Transverse colon (tissue), 4 donors: Measurements from ENCODE around the gene PTGES3L. TPM values are rescaled to one million over a fixed set of nuclear protein-coding genes. Genes with fewer than 3 reads are reported as not detected.

Source experiments
- DNase-seq: peaks from one replicate; pipeline ENCODE4 v3.0.0-alpha.2; 2019
- H3K27ac ChIP-seq, 4 donors: fragments of 200-600 bp; sonication (generic); 2 replicates each; pipeline ENCODE4 v1.5.1; 2016 to 2018; ENCODE audit warnings: inconsistent platforms in 4 of 4
- H3K27me3 ChIP-seq: fragments of 200-600 bp; sonication (generic); 2 replicates; pipeline ENCODE4 v1.5.1; 2017; ENCODE audit warnings: inconsistent platforms
- H3K36me3 ChIP-seq, 4 donors: fragments of 200-600 bp; sonication (generic); 2 replicates each; pipeline ENCODE4 v1.5.1; 2017 to 2019; ENCODE audit warnings: inconsistent platforms in 4 of 4
- H3K4me1 ChIP-seq, 4 donors: fragments of 200-600 bp; sonication (generic); 2 replicates each; pipeline ENCODE4 v1.5.1; 2017 to 2020; ENCODE audit warnings: inconsistent platforms in 4 of 4
- H3K4me3 ChIP-seq, 4 donors: fragments of 200-600 bp; sonication (generic); 1 replicate in 1 of 4; 2 replicates in 3 of 4; pipeline versions ENCODE4 v1.5.1 to v1.6.1; 2017 to 2019; ENCODE audit warnings: inconsistent platforms in 4 of 4
- H3K9me3 ChIP-seq, 2 donors: fragments of 200-600 bp; sonication (generic); 2 replicates each; pipeline ENCODE4 v1.5.1; 2017 to 2019; ENCODE audit warnings: inconsistent platforms in 2 of 2
- EP300 ChIP-seq: sonication (generic); formaldehyde crosslinking; IDR thresholded peaks from one replicate; pipeline ENCODE4 v1.6.1; 2017; ENCODE audit warnings: antibody characterized with exemption, low read depth
- POLR2A ChIP-seq: fragments of 450-650 bp; IDR thresholded peaks from one replicate; pipeline ENCODE4 v1.6.1; 2016; ENCODE audit warnings: antibody characterized with exemption, mild to moderate bottlenecking, moderate library complexity
- POLR2AphosphoS5 ChIP-seq, 3 donors: sonication (generic); formaldehyde crosslinking; IDR thresholded peaks; one replicate each; pipeline ENCODE4 v1.6.1; 2016; ENCODE audit warnings: antibody characterized with exemption in 3 of 3
- WGBS, 2 donors: methylation state at CpG; one replicate each; pipeline ENCODE4 v1.1.5; 2018; ENCODE audit warnings: low coverage in 1 of 2; 5-methylcytosine and 5-hydroxymethylcytosine counted together
- in situ Hi-C, 4 donors: fragments of 200-750 bp; cut with MboI; loops; one replicate each; pipeline versions ENCODE4 v1.15.0 to v1.15.1; 2017; ENCODE audit warnings: low sequenced_read_pairs in 3 of 4, low pct_ligation_motif_present in 1 of 4, low pct_unique_long_range_greater_than_20kb in 1 of 4
- intact Hi-C: fragments of 100-400 bp; cut with DNase I; formaldehyde crosslinking; loops from one replicate; pipeline ENCODE4 v1.15.1; 2023; ENCODE audit warnings: low total_unique reads
- total RNA-seq, 4 donors: library from RNA; depleted of rRNA; stranded (reverse); fragments of >200 nt; gene quantifications; one replicate each; pipeline ENCODE4 v1.1.0, GENCODE V29; 2016
- TF ChIP-seq, protein P1 (sequence below), 5 experiments: fragments of 200-600 bp in 3 of 5; fragments of 450-650 bp in 2 of 5; sonication (generic) in 3 of 5; IDR thresholded peaks; 1 replicate in 2 of 5; 2 replicates in 3 of 5; pipeline ENCODE4 v1.5.1; 2016 to 2017; ENCODE audit warnings: antibody characterized with exemption in 5 of 5, inconsistent platforms in 3 of 5, mild to moderate bottlenecking in 2 of 5, moderate library complexity in 1 of 5

The PTGES3L gene
- total RNA-seq, 4 donors from 2014 or later = 3.4 to 8.3 (median 5.1) TPM; not detected in 1

DNA sequence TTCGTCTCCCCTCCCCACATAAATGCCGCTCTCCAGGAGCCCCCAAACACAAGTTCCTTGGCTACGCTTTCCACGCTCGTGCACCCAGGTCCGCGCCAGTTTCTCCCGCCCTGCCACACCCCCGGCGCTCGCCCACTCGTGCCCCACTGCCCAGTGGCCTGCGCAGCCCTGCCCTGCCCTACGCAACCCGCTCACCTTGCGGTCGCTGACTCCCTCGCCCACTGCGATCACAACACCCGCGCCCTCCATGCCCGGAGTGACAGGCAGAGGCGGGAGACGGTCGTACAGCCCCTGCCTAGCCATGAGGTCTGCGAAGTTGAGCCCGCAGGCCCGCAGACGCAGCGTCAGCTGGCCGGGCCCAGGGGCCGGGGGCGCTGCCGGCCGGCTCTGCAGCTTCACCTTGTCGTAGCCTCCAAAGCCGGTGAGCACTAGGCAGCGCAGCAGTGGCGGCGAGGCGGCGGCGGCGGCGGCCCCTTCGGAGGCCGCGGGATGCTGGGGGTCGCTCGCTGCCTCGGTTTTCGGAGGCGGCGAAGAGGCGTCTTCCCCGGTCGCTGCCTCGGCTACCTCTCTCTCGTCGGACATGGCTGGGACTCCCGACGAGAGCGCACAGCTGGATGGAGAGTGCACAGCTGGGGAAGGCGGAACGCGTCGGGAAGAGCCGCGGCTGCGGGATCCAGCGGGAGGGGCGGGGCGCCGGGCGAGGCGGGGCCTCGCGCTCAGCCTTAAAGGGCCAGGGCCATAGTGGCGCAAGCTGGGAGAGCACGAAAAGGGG, 42.0 kb upstream of the PTGES3L start, which contains the start of gene VAT1:
Gene VAT1, minus strand, starts transcription at position 645 of the 772 bp plus-strand sequence. Its CDS starts 63 bp downstream, at position 582.
- intact Hi-C loops = no loop called here
- H3K4me3 ChIP-seq = peak within 1 kb of the TSS; percentile 43 to 96 (median 86)
- no peaks in the 10 kb centered on the region for H3K9me3 ChIP-seq
- DNase-seq = peak; percentile 87
- H3K4me1 ChIP-seq = peaks cover 6 to 46% (median 31%) of the 10 kb centered on the region in 4 donors
- whole genome bisulfite sequencing, 2 donors = 1% methylated on average over 48 of the region's 80 CpGs; no CpG with 5 or more reads in 1 of the 2 donors
- peaks cover 3% of the 10 kb centered on the region for H3K27me3 ChIP-seq
- H3K27ac ChIP-seq = peak within 1 kb of the TSS; percentile 85 to 91 (median 90)
- TF ChIP-seq POLR2AphosphoS5 (IDR thresholded peaks at IDR 0.05) (peak; percentile 77 to 86 (median 80)), POLR2A (peak; percentile 55), EP300 (no peak)
- TF ChIP-seq, protein P1, sequence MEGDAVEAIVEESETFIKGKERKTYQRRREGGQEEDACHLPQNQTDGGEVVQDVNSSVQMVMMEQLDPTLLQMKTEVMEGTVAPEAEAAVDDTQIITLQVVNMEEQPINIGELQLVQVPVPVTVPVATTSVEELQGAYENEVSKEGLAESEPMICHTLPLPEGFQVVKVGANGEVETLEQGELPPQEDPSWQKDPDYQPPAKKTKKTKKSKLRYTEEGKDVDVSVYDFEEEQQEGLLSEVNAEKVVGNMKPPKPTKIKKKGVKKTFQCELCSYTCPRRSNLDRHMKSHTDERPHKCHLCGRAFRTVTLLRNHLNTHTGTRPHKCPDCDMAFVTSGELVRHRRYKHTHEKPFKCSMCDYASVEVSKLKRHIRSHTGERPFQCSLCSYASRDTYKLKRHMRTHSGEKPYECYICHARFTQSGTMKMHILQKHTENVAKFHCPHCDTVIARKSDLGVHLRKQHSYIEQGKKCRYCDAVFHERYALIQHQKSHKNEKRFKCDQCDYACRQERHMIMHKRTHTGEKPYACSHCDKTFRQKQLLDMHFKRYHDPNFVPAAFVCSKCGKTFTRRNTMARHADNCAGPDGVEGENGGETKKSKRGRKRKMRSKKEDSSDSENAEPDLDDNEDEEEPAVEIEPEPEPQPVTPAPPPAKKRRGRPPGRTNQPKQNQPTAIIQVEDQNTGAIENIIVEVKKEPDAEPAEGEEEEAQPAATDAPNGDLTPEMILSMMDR (IDR thresholded peaks at IDR 0.05) = peak in 2 of 5 experiments; percentile 19 to 20
- H3K36me3 ChIP-seq = no peaks in the 10 kb centered on the region
- in situ Hi-C loops = loop anchor here in 1 of 4 donors (25.0 kb wide), 1 partner anchor 315 kb away; no protein-coding TSS in a partner anchor

DNA sequence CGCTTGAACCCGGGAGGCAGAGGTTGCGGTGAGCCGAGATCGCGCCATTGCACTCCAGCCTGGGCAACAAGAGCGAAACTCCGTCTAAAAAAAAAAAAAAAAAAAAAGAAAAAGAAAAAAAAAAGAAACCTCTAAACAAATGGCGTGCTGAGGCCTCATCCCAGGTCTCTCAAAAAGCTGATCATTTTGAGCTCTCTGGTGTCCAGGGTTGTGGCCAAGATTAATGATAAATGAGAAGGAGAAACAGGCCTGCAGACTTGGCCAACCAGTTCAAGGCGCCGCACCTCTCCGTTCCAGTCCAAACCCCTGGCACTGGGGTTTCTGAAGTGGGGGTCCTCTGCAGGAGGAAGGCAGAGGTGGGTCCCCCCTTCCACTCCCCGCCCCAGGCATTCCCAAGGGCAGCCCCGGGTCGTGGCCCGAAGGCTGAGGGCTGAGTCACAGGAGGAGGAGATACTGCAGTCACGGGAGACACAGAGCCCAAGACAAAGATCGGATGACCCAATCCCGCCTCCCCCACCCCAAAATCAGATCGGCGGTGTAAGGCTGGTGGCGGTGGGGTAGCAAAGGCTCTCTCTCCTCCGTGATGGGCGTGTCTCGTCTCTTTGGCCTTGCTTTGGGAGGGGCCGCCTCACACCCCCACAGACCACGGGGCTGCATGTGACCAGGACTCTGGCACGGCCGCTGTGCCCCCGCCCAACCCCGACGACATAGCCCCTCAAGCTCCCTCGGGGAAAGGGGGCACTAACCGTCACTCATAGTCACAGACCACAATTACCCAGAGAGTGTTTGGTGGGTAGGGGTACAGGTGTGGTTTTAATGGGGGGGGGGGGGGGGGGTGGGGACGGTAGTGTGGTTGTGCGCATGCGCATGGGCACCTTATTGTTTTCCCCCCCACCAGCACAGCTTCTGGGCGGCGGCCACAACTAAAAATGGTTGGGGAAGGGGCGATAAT, 41.2 kb upstream of the PTGES3L start:
- WGBS, 2 donors = 38 to 47% methylated on average over 1 to 24 of the region's 40 CpGs
- peak; percentile 23 to 49 (median 47) for TF ChIP-seq POLR2AphosphoS5 (IDR thresholded peaks at IDR 0.05)
- peak; percentile 21 for TF ChIP-seq POLR2A
- TF ChIP-seq, protein P1 (IDR thresholded peaks at IDR 0.05) = no peak
- no peak for TF ChIP-seq EP300
- peak; percentile 67 for DNase-seq
- in situ Hi-C loops (loop anchor here in 1 of 4 donors (25.0 kb wide), 1 partner anchor 316 kb away; no protein-coding TSS in a partner anchor), intact Hi-C loops (no loop called here)
- Histone ChIP-seq H3K27me3 (peaks cover 3% of the 10 kb centered on the region), H3K4me1 (peaks cover 6 to 46% (median 31%) of the 10 kb centered on the region in 4 donors), H3K36me3 (no peaks in the 10 kb centered on the region), H3K4me3 (peak overlapping the region; percentile 43 to 96 (median 86)), H3K27ac (peak overlapping the region; percentile 85 to 91 (median 90)), H3K9me3 (no peaks in the 10 kb centered on the region)

DNA sequence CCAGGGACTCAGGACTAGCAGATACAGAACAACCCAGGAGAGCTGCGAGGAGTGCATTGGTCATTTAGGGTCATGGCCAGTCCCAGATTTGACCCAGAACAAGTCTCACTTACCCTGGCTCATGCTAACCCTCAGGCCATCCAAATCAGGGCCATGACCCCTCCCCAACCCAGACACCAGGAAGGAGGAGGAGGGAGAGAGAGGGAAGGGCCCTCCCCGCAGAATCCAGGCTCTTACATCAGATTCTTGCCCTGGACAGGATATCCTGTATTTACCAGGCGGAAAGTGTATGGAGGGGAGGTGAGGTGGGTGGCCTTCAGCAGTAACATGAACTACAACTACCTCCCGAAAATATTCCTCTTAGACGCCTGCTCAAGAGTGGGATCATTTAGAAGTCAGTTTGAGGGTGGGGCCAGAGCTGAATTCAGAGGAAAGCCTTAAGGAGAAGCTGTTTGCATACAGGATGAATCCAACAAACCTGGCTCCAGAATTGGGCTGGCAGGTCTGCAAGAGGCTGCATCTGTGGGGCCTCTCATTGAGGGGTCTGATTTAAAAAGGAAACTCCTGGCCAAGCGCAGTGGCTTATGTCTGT, 40.2 kb upstream of the PTGES3L start:
- Histone ChIP-seq H3K9me3 (no peaks in the 10 kb centered on the region), H3K27ac (peak overlapping the region; percentile 85 to 91 (median 90)), H3K4me1 (peaks cover 6 to 52% (median 31%) of the 10 kb centered on the region in 4 donors), H3K4me3 (peak overlapping the region in 1 of 4 donors; percentile 87), H3K36me3 (no peaks in the 10 kb centered on the region), H3K27me3 (peaks cover 3% of the 10 kb centered on the region)
- DNase-seq = no peak
- TF ChIP-seq EP300 (no peak), POLR2AphosphoS5 (IDR thresholded peaks at IDR 0.05) (no peak), POLR2A (no peak)
- TF ChIP-seq, protein P1 (IDR thresholded peaks at IDR 0.05) = no peak
- 70% methylated on average over 6 of the region's 6 CpGs; no CpG with 5 or more reads in 1 of the 2 donors for WGBS, 2 donors
- intact Hi-C loops (no loop called here), in situ Hi-C loops (loop anchor here in 1 of 4 donors (25.0 kb wide), 1 partner anchor 317 kb away; no protein-coding TSS in a partner anchor)
